Activated naive CD8-positive, alpha-beta T cell treated with anti-CD3 and anti-CD28 coated beads, Interleukin-2, amount 50 U/mL, for 16 hours (primary cell): ENCODE data around the gene STK17A.
"Not testable (repeated sequence)": the region's sequence is repeated elsewhere in the genome, so short reads cannot be mapped to it uniquely, and the experiment has no call there.

Experiments used
- DNase-seq: peaks from one replicate; pipeline ENCODE4 v3.0.0-alpha.2; 2020; ENCODE audit warnings: low read depth, low spot score

Gene STK17A

DNA sequence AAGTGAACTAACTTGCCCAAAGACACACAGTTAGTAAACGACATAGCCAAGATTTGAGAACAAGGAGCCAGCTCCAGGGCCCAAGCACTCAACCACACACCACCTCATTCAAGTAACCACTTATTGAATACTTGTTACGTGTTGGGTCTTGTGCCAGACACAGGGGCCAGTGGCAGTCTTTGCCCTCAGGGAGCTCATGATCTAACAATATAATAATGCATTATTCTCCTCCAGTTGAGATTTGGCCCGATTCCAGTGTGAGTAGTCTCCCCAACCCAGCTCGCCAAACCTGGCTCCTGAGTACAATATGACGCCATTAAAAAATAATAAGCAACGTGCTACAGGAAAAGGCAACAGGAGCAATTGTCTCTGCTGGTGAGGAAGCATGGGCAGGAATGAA is 14.4 kb upstream of the STK17A start:
- no peak for DNase-seq

- no peak for DNase-seq
Observed at GRCh38 chr7:43569424-43569823, 13.5 kb upstream of the STK17A start.

DNA sequence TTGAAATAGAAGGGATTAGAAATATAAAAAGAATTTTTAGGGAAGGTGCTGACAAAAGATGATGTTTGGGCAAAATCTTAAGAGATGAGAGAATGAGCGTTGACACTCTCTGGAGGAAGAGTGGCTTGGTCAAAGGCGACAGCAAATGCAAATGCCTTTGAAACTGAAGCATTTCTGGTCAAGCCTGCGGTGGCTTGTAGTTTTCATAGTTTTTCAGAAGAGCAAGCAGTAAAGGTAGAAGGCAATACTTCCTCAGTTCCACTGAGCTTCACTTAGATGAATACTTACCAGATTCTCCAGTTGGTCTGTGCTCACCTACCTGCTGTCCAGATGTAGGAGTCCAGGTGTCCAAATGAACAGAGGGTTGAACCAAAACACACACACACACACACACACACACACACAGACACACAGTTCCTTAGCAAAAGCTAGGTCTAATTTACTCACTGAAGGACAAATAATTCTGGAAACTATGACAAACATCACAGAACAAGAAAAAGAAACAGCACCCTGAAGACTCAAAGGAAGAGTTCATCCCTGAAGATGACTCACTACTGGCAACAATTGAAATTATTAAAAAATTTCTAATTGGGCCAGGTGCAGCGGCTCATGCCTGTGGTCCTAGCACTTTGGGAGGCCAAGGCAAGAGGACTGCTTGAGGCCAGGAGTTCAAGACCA is 12.1 kb upstream of the STK17A start:
- no peak for DNase-seq

DNA sequence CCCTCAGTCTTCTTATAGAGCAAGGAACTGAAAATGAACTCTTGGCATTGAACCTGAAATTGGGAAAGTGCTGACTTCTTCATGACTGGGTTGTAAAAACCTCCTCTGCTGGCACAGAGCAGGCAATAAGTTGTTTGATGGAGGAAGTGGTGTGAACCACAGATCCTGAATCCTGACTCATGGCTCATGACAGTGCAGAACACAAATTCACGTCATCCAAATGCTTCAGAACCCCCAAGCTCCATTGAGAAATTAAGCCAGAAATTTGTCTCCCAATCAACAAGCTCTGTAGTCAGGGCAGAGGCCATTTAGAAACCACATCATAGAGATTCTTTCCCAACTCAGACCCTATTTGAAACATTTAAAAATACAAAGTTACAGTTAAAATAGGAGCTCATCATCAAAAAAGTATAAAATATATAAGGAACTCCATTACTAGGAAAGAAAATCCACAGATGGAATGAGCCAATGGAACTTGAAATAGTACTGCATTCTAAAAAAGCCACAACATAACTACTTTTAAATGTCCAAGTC is 10.3 kb upstream of the STK17A start:
- no peak for DNase-seq

- not testable (repeated sequence) for DNase-seq
Observed at GRCh38 chr7:43573832-43574231, 9.1 kb upstream of the STK17A start.

DNA sequence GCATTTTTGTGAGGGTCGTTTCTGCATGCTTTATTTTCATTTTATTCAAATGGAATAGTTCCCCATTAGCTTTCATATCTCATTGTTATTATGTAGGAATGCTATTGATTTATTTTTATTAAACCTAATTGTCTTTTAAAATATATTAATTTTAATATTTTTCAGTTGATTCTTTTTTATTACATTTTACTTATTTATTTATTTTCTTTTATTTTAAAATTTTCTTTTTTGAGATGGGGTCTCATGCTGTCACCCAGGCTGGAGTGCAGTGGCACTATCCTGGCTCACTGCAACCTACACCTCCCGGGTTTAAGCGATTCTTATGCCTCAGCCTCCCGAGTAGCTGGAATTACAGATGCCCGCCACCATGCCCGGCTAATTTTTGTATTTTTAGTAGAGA is 7.4 kb upstream of the STK17A start:
- no peak for DNase-seq

GRCh38 chr7:43576241-43576640 is 6.7 kb upstream of the STK17A start:
- DNase-seq: no peak

GRCh38 chr7:43577485-43577951 is 5.4 kb upstream of the STK17A start:
- no peak for DNase-seq

DNA sequence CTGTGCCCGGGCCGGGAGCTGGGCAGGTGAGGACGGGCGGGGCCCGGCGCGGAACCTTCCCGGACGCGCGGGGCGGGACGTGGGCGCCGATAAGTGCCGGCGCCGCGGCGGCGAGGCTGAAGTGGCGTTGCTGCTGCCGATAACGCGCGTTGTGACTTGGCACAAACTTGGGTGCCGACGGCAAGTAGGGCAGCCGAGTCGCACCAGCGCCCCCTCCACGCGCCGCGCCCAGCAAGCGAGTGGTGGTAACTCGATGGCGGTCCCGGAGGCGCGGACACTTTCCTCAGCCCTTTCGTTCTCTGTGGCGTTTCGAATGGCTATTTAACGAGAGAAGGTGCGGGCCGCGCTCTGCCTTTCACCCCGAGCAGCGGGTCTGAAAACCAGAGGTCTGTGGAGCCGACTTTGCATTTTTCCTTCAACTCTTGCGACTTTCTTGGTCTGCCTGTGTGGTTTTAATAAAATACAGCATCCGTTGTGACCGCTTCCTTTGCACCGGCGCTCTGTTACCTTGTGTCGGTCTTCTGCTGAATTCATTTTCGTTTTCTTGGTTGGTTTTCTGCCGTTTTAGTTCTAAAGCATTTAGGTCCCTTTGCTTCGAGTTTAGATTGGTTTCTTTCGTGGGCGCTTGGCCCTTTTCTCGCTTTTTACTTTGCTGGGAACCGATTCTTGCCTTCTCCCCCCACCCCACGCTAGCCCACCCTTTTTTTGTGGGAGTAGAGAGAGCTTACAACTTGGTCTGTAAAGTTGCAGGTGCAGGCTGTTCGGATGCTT is 701 bp downstream of the STK17A start:
- DNase-seq: no peak

GRCh38 chr7:43584195-43584586 is 1.3 kb downstream of the STK17A start:
- no peak for DNase-seq

GRCh38 chr7:43584733-43585132 is 1.8 kb downstream of the STK17A start:
- DNase-seq: not testable (repeated sequence)

DNA sequence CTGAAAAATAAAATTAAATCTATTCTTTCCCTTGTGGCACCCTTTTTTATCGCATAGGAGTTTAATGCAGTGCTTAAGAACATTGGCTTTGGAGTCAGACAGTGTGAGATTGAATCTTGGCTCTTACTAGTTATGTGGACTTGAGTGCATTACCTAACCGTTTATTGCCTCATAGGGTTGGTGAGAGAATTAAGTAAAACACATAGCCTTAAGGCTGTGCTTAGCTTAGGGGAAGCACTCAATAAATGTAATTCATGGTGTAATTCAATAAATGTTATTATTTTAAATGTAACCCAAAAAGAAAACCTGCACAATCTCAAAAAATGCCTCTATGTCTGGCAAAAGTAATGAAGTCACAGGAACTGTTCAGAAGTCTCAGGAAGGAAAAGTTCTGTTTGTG is 2.7 kb downstream of the STK17A start:
- no peak for DNase-seq

DNA sequence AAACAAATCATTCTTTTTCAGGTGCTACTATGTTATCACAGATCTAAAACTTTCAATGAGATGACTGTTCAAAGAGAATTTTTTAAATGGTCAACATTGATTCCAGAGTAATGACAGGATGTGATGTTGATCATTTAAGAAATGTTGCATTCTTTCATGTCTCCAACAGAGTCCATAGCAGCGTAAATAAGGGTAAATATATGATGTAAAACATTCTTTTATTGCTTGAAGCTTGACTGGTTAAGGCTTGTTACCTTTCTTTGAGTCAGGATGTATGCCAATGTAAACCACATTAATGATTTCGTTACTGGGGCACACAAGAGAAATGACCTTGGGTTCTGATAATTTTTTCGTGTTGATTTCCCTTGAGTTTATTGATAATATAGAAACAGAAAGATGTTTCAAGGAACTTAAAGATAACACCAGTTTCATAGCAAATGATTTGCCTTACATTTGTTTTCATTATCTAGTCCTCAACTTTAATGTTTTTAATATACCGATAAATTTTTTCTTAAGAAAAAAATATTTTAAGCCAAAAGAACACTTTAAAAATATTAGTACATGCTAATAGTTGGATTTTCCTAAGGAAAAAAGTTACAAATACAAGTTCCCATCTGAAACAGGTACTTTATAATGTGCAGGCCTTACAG is 3.5 kb downstream of the STK17A start:
- no peak for DNase-seq

GRCh38 chr7:43588477-43589132 is 5.7 kb downstream of the STK17A start:
- DNase-seq: no peak

DNA sequence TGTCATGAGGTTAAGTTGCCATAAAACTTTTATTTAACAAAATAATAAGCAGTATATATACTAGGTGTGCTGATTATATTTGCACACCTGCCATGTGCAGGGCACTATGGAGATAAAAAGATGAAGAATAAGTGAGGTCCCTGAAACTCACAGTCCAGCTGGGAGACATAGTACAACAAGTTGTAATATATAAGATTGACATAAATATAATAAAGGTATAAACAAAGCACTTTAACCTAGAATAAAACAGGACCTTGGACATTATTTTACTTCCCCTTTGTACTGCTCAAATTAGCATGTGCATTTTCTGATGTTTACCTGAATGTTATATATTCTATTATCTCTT is 6.2 kb downstream of the STK17A start:
- no peak for DNase-seq

DNA sequence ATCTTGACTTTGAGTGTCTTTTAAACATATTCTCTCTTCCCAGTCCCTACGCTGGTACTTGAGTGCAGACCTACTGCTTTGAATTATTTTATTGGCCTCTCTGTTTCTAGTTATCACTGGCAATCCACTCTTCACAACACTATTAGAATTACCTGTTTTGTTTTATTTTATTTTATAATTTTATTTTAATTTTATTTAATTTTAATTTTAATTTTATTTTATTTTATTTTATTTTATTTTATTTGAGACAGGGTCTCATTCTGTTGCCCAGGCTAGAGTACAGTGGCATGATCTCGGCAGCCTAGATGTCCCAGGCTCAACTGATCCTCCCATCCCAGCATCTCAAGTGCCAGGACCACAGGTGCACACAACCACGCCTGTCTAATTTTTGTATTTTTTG is 6.8 kb downstream of the STK17A start:
- no peak for DNase-seq

GRCh38 chr7:43590862-43591557 is 8.1 kb downstream of the STK17A start:
- DNase-seq: no peak

- no peak for DNase-seq
Observed at GRCh38 chr7:43591558-43592180, 8.8 kb downstream of the STK17A start.

DNA sequence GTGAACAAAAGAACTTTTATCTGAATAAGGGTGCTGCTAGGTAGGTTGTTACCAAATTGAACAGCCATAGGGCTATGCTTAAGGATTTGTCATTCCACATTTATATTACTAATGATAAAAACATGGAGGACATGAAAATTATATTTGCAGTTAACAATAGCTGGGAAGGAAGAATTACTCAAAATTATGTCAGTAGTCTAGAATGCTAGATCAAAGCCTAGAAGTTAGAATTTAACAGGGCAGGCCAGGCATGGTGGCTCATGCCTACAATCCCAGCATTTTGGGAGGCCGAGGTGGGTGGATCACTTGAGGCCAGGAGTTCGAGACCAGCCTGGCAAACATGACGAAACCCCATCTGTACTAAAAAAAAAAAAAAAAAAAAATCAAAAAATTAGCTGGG is 9.4 kb downstream of the STK17A start:
- no peak for DNase-seq

DNA sequence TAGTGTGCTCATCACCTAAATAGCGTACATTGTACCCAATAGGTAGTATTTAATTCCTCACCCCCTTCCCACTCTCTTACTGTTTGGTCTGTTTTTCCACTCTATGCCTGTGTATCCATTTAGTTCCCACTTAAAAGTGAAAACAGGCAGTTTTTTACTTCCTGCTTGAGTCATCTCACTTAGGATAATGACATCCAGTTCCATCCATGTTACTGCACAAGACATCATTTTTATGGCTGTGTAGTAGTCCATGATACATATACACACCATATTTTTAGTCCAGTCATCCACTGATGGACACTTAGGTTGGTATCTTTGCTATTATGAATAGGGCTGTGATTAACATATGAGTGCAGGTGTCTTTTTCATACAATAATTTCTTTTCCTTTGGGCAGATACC is 10.1 kb downstream of the STK17A start:
- DNase-seq: no peak

DNA sequence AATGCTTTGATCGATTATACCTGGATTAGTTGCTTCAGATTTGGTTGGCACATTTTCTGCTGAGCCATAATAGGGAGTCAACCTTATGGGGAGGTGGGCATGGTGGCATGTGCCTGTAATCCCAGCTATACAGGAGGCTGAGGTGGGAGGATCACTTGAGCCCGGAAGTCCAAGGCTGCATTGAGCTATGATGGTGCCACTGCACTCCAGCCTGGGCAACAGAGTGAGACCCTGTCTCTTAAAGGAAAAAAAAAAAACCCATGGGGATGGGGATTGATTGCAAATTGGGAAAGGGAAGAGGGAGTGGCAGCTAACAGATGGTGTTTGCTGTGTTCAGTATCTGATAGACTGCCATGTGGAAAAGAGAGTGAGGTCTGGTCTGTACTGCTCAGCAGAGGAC is 11.1 kb downstream of the STK17A start:
- no peak for DNase-seq
